NCI-H526 (cell line): Measurements from ENCODE around the gene CCDC85C.

Experiments
- DNase-seq, 2 experiments: peaks; one replicate each; lab custom pipeline; 2025; lab: John Stamatoyannopoulos, UW

CCDC85C gene

GRCh38 chr14:99473458-99473857, 130.5 kb downstream of the CCDC85C start:
- no peak for DNase-seq

- DNase-seq = no peak
Observed at GRCh38 chr14:99472937-99473336, 131.1 kb downstream of the CCDC85C start.

- no peak for DNase-seq
Observed at GRCh38 chr14:99471731-99472130, 132.3 kb downstream of the CCDC85C start.

DNA sequence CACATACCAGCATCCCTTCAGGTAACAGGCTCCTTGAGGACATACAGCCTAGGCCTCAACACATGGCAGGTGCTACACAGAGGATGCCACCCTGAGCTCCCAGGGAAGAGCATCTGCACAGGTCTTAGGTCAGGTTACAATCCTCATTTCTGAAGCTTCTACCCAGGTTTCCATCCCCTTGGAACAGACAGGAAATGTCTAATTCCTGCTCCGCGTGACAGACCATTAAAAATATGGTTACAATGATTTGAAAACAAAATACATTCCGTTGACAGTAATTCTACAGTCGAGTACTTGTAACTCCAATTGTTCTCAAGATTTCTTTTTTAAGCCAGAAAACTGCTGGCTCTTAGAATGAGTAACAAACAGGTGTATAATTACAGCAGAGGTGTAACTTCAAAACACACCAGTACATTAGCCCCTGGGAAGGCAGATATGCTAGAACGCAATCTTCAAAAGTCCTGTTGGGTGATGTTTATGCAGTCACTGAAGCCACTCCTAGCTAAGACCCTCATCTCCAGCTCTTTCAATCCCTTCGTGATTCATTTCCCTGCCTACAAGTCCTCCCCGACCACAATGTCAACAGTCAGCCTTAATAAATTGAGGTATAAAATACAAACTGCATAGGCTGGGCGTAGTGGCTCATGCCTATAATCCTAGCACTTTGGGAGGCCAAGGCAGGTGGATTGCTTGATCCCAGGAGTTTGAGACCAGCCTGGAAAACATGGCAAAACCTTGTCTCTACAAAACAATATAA, 135.0 kb downstream of the CCDC85C start:
- DNase-seq = no peak

- DNase-seq = no peak
Observed at GRCh38 chr14:99468081-99468480, 135.9 kb downstream of the CCDC85C start.

- DNase-seq = no peak
Observed at GRCh38 chr14:99467336-99468078, 136.5 kb downstream of the CCDC85C start.

GRCh38 chr14:99466758-99467157, 137.2 kb downstream of the CCDC85C start:
- no peak for DNase-seq

DNA sequence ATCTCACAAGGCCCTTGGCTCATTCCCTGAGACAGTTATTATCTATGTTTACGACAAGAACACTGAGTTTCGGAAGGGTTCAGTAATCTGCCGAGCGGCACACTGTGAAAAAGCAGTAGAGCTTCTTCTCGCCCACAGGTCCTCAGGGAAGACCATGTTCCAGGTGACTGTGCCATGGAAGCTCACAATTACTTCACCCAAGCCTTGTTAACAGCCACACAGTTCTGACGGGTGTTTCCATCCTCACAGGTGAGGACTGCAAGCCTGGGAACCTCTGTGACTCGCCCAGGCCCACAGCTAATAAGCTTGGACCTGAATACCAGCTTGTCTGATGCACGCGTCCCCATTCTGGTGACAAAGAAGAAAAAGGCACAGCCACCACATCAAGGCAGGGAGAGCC, 138.7 kb downstream of the CCDC85C start:
- DNase-seq = no peak

GRCh38 chr14:99463974-99464373, 140.0 kb downstream of the CCDC85C start:
- DNase-seq = no peak

- DNase-seq = no peak
Observed at GRCh38 chr14:99462210-99462609, 141.8 kb downstream of the CCDC85C start.

DNA sequence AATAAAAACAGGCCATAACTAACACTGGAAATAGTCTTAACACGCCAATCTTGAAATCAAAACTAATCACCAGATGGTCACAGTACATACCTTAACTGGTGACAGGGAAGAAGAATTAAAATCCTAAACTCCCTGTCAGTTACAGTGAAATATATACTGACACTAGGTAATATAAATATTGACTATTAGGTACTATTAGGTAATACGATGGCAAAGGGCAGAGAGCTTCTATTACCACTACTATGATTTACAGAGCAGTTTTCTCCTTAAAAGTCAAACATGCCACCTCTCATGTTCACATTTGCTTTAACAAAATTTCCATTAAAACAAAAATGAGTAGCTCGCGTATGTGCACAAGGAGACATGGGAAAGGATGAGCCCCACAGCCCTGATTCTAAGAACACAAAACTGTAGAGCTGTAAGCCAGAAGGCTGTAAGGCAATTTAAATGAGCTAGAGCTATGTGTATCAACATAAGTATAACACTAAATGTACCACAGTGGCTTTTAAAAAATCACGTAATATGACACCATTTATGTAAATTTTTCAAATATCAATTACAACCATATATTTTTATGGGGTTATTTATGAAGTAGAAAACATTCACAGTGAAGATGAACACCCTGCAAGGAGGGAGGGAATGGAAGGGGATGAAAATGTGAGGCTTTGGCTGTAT, 142.5 kb downstream of the CCDC85C start:
- DNase-seq = peak in 1 of 2 experiments; percentile 24

GRCh38 chr14:99460793-99461192, 143.2 kb downstream of the CCDC85C start:
- DNase-seq = no peak

DNA sequence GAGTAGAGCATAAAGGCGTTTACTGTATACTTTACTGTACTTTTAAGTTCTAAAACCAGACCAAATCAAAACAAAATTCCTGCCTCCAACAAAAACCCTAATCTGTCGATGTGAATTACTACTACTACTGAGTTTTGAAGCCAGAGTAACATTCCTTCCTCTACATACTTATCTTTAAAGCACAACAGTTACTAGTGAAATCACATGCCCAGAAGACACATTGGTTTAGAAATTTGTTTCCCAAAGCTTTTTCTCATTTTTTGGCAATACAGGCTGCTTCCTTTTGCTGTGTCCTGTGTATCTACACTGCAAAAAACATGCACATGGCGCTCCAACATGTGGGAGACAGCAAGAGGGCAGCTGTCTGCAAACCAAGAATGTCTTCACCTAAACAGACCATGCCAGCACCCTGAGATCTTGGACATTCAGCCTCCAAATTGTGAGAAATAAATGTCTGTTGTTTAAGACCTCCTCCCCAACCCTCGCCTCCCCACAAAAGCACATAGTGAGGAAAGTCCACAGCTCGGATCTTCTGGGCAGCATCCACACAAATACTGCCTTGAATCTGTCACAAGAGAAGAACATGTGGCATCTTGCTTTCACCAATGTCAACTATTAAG, 144.4 kb downstream of the CCDC85C start:
- no peak for DNase-seq

- DNase-seq = no peak
Observed at GRCh38 chr14:99454246-99454645, 149.8 kb downstream of the CCDC85C start.

GRCh38 chr14:99452968-99453367, 151.0 kb downstream of the CCDC85C start:
- DNase-seq = no peak

- DNase-seq = no peak
Observed at GRCh38 chr14:99451234-99451633, 152.8 kb downstream of the CCDC85C start.

DNA sequence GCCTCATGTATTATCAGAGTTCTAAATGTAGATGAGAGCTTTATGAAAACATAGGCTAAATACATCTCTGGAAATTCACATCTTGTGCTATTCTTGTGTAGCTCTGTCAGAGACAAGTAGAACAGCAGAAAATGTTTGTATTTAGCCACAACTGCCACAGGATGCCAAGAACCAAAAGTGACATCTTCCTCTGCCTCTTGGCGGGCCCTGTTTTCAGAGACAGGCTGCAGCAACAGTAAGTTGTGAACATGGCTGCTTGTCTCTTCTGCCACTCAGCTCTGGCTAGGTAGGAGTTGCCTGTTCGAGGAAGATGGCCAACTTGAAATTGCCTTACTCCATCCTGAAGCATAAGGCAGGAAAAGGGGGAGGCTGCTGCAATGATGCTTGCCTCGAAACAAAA, 153.7 kb downstream of the CCDC85C start:
- no peak for DNase-seq
